Bronchial epithelial cell (primary cell): ENCODE measurements around the gene ART5. TPM values are rescaled to one million over a fixed set of nuclear protein-coding genes. Genes with fewer than 3 reads are reported as not detected.

ENCODE experiments used
- DNase-seq: peaks from one replicate; pipeline ENCODE4 v3.0.0-alpha.2; 2010; ENCODE audit warnings: low read depth
- FAIRE-seq: peaks from 2 replicates; lab custom pipeline; 2011; peaks lifted over from hg19 to GRCh38; lab: Jason Lieb, UNC
- H3K27me3 ChIP-seq: 2 replicates; pipeline ENCODE4 v1.5.1; 2011; ENCODE audit warnings: low read length; ENCODE audit not compliant: control insufficient read depth, insufficient read depth
- H3K36me3 ChIP-seq: 2 replicates; pipeline ENCODE4 v1.5.1; 2011; ENCODE audit warnings: low read length; ENCODE audit not compliant: control insufficient read depth, insufficient read depth
- H3K4me3 ChIP-seq: 2 replicates; pipeline ENCODE4 v1.5.1; 2011; ENCODE audit warnings: mild to moderate bottlenecking, low read depth, low read length, control low read depth
- total RNA-seq: library from RNA; depleted of rRNA; stranded (reverse); fragments of >200 nt; gene quantifications from 2 replicates; pipeline ENCODE4 v1.2.1, GENCODE V29; 2014
- TF ChIP-seq, protein P1 (sequence below): IDR thresholded peaks from 2 replicates; pipeline ENCODE4 v1.5.1; 2011; ENCODE audit warnings: mild to moderate bottlenecking, moderate library complexity, low read length, control low read depth, inconsistent platforms; ENCODE audit not compliant: insufficient read depth, severe bottlenecking

ART5 gene
- total RNA-seq, 1 donor from 2014 or later = not detected

DNA sequence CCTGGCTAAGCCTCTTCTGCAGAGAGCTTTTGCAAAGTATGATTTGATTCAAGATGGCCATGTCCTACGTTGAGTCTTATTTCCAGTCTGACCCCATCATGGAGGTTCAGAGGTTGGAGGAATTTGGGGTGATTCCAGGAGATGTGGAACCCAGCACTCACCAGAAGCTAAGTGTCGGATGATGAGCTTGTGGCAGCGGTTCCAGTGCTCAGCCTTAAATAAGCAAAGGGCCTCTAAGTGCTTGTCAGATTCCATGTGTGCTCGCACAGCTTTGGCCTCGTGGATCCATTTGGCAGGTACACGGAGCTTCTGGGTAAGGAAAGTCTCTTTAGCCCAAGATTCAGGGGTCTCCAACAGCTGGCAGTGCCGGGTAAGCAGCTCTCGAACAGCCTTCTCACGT is 41.2 kb upstream of the ART5 start:
- H3K27me3 ChIP-seq = no peaks in the 10 kb centered on the region
- H3K4me3 ChIP-seq = no peak overlapping the region
- TF ChIP-seq, protein P1, sequence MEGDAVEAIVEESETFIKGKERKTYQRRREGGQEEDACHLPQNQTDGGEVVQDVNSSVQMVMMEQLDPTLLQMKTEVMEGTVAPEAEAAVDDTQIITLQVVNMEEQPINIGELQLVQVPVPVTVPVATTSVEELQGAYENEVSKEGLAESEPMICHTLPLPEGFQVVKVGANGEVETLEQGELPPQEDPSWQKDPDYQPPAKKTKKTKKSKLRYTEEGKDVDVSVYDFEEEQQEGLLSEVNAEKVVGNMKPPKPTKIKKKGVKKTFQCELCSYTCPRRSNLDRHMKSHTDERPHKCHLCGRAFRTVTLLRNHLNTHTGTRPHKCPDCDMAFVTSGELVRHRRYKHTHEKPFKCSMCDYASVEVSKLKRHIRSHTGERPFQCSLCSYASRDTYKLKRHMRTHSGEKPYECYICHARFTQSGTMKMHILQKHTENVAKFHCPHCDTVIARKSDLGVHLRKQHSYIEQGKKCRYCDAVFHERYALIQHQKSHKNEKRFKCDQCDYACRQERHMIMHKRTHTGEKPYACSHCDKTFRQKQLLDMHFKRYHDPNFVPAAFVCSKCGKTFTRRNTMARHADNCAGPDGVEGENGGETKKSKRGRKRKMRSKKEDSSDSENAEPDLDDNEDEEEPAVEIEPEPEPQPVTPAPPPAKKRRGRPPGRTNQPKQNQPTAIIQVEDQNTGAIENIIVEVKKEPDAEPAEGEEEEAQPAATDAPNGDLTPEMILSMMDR = no peak
- DNase-seq = no peak
- FAIRE-seq = no peak
- peaks cover 27% of the 10 kb centered on the region for H3K36me3 ChIP-seq

DNA sequence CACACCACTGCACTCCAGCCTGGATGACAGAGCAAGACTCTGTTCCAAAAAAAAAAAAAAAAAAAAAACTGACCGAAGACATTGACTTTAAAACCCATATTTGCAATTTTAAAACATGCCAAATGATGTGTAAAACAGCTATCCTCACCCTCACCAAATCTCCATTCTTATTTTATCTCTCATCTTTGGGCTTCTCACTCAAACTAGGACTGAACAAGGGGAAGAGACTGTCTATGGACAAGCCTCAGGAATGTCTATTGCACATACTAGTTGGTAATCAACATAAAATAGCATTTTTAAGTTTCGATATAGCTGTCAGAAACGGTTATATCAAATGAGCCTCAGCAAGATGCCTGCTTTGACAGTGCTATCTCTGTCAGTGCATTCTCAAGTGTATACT is 37.3 kb upstream of the ART5 start:
- no peak for DNase-seq
- H3K36me3 ChIP-seq = peaks cover 30% of the 10 kb centered on the region
- no peak overlapping the region for H3K4me3 ChIP-seq
- TF ChIP-seq, protein P1 = no peak
- FAIRE-seq = no peak
- no peaks in the 10 kb centered on the region for H3K27me3 ChIP-seq

DNA sequence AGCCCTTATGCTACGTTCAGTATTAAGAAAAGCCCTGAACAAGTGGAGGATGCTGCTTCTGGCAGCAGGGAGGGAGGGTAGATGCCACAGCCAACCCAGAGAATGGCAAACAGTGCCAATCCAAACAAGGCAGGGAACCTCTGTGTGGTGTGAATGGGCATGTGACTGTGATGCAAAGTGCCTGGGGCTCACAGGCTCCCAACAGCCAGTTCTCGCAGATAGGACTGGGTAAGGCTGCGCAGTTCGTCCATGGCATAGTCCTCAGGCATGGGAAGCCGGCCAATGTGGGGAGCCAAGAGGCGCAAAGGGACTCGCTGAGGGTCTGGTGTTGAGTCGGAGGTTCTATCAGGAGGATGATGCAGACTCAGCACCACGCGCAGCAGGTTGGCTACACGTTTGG is 34.2 kb upstream of the ART5 start:
- Histone ChIP-seq H3K27me3 (no peaks in the 10 kb centered on the region), H3K36me3 (peaks cover 31% of the 10 kb centered on the region), H3K4me3 (no peak overlapping the region)
- DNase-seq (no peak), FAIRE-seq (peak; percentile 64)
- TF ChIP-seq, protein P1 = no peak

DNA sequence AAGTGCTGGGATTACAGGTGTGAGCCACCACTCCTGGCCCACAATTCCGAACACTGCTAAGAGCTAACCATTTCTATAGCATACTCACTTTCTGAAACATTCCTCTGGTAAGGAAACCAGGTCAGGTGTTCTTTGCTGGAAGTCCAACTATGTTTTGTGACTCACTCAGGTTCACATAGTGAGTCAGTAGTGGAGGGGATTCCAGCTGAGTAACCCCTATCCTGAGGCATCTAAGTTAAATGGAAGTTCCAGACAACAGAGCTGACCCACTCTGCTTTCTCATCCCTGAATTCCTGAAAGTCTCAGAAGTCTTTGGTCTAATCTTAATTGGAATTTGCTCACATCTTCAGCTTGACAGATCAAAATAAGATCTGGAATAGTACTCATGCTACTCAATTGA is 32.4 kb upstream of the ART5 start:
- H3K27me3 ChIP-seq = no peaks in the 10 kb centered on the region
- no peak overlapping the region for H3K4me3 ChIP-seq
- TF ChIP-seq, protein P1 = no peak
- H3K36me3 ChIP-seq = peaks cover 23% of the 10 kb centered on the region
- peak; percentile 98 for DNase-seq
- no peak for FAIRE-seq

DNA sequence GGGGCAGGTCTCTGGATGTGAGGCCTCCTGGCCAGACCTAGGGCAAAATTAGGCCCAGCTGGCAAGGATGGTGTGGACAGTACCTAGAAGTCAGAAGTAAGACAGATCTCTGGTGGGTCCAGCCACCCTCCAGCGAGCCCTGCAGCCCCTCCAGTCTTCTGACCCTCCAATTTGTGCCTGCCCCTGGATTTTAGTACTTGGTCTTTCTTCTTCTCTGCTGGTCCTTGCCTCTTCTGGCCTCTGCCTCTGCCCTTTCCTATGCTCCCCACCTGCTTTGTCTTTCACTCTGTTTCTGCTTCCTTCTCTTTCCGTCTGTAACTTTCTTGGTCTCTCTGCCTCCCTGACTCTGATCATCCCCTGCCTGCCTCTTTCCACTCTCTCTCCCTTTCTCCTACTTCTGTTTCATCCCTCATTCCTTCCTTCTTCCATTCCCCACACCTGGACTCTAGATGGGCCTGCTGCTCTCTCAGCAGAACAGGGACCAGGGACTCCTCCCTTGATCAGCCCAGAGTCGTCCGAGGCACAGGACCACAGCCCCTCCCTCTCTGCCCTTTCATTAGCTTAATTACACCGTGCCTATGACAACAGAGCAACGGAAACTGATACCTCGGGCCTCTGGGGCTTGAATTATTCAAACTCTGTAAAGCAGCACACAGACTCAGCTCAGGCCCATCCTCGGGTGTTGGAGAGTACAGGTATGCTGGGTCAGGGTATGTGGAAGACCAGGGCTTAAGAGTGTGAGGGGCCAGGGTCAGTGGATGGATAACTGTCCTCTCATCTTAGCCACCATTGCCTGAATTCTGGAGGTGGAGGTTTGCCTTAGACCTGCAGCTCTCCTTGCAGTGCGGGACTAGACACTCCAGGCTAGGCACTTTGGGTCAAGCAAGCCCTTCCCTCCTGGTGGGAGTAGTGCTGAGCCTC is 29.8 kb upstream of the ART5 start, which contains the start of gene CHRNA10:
TSS of gene CHRNA10 (minus strand) at position 51 of the 921 bp plus-strand sequence. CDS start 72 bp downstream, outside the sequence.
- peak; percentile 7 for FAIRE-seq
- H3K36me3 ChIP-seq = peaks cover 19% of the 10 kb centered on the region
- no peak for DNase-seq

More for the DNA sequence above, 29.8 kb upstream of the ART5 start, which contains the start of gene CHRNA10:
- TF ChIP-seq, protein P1 = no peak
- Histone ChIP-seq H3K4me3 (no peak within 1 kb of the TSS), H3K27me3 (no peaks in the 10 kb centered on the region)
